ENCODE measurements around the gene PRRG1. TPM values are rescaled to one million over a fixed set of nuclear protein-coding genes. Genes with fewer than 3 reads are reported as not detected.

The PRRG1 gene
- total and polyA plus RNA-seq, 2 donors from 2014 or later = 5.8 to 23.4 TPM

DNA sequence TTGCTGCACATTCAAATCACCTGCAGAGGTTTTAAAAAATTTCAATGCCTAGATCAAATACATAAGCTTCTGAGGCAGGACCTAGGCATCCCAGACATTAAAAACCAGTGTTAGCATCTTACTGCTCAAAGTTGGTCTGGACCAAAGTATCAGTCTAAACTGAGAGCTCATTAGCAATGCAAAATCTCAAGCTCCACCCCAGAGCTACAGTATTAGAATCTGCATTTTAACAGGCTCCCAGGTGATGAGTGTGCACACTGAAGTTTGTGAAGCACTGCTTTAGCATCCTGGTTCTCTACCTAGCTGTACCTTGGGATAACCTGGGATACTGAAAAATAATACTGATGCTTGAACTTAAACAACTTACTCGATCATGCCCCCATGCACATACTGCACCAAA lies 96.0 kb downstream of the PRRG1 start:
- DNase-seq (no peak), FAIRE-seq (no peak)
- H3K9me3 ChIP-seq (ENCODE audit: control insufficient read depth in 2 of 3, insufficient read depth in 1 of 3, low read length in 3 of 3) = no peaks in the 10 kb centered on the region
- no peak overlapping the region for H3K9ac ChIP-seq (ENCODE audit: low read length in 3 of 3)
- intact Hi-C loops (cut with DNase I) = no loop called here
- no peaks in the 10 kb centered on the region for H3K27me3 ChIP-seq (ENCODE audit: control insufficient read depth, insufficient read depth, low read length)
- H3K36me3 ChIP-seq (ENCODE audit: control insufficient read depth in 2 of 3, insufficient read depth in 3 of 3, low read length in 3 of 3) = peaks cover 0 to 4% (median 0%) of the 10 kb centered on the region in 3 donors
- no peaks in the 10 kb centered on the region for H3K4me1 ChIP-seq (ENCODE audit: control insufficient read depth in 2 of 3, insufficient read depth in 2 of 3, low read depth in 1 of 3, low read length in 3 of 3)
- H3K27ac ChIP-seq (ENCODE audit: low read depth in 2 of 2, low read length in 2 of 2) = no peak overlapping the region
- H3K4me3 ChIP-seq (ENCODE audit: low read length in 3 of 3) = no peak overlapping the region
- TF ChIP-seq, protein P1, sequence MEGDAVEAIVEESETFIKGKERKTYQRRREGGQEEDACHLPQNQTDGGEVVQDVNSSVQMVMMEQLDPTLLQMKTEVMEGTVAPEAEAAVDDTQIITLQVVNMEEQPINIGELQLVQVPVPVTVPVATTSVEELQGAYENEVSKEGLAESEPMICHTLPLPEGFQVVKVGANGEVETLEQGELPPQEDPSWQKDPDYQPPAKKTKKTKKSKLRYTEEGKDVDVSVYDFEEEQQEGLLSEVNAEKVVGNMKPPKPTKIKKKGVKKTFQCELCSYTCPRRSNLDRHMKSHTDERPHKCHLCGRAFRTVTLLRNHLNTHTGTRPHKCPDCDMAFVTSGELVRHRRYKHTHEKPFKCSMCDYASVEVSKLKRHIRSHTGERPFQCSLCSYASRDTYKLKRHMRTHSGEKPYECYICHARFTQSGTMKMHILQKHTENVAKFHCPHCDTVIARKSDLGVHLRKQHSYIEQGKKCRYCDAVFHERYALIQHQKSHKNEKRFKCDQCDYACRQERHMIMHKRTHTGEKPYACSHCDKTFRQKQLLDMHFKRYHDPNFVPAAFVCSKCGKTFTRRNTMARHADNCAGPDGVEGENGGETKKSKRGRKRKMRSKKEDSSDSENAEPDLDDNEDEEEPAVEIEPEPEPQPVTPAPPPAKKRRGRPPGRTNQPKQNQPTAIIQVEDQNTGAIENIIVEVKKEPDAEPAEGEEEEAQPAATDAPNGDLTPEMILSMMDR (IDR thresholded peaks at IDR 0.05; ENCODE audit: borderline replicate concordance, extremely low read depth, insufficient read depth) = no peak

DNA sequence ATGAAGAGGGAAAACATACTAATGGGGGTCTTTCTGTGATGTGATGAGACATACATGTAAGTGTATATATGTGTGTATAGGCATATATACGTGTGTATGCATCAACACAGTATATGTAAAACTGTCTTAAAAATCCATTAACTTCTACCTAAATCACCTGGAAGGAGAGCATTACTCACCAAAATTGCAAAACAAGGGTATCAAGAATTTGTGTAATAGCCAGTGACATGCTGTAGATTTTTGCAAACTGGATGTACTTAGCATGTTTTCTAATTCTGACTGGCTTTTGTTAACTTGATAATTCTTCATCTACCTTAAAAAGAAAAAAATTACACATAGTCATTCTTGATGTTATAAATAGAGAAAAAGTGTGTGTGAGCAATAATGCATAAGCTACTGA lies 104.7 kb downstream of the PRRG1 start:
- H3K9me3 ChIP-seq (ENCODE audit: control insufficient read depth in 2 of 3, insufficient read depth in 1 of 3, low read length in 3 of 3) = no peaks in the 10 kb centered on the region
- TF ChIP-seq, protein P1 (IDR thresholded peaks at IDR 0.05; ENCODE audit: borderline replicate concordance, extremely low read depth, insufficient read depth) = no peak
- H3K36me3 ChIP-seq (ENCODE audit: control insufficient read depth in 2 of 3, insufficient read depth in 3 of 3, low read length in 3 of 3) = no peaks in the 10 kb centered on the region
- no peak overlapping the region for H3K27ac ChIP-seq (ENCODE audit: low read depth in 2 of 2, low read length in 2 of 2)
- DNase-seq (no peak), FAIRE-seq (no peak)
- H3K9ac ChIP-seq (ENCODE audit: low read length in 3 of 3) = no peak overlapping the region
- peaks cover 4% of the 10 kb centered on the region for H3K27me3 ChIP-seq (ENCODE audit: control insufficient read depth, insufficient read depth, low read length)
- no peaks in the 10 kb centered on the region for H3K4me1 ChIP-seq (ENCODE audit: control insufficient read depth in 2 of 3, insufficient read depth in 2 of 3, low read depth in 1 of 3, low read length in 3 of 3)
- no peak overlapping the region for H3K4me3 ChIP-seq (ENCODE audit: low read length in 3 of 3)
- intact Hi-C loops (cut with DNase I) = no loop called here

DNA sequence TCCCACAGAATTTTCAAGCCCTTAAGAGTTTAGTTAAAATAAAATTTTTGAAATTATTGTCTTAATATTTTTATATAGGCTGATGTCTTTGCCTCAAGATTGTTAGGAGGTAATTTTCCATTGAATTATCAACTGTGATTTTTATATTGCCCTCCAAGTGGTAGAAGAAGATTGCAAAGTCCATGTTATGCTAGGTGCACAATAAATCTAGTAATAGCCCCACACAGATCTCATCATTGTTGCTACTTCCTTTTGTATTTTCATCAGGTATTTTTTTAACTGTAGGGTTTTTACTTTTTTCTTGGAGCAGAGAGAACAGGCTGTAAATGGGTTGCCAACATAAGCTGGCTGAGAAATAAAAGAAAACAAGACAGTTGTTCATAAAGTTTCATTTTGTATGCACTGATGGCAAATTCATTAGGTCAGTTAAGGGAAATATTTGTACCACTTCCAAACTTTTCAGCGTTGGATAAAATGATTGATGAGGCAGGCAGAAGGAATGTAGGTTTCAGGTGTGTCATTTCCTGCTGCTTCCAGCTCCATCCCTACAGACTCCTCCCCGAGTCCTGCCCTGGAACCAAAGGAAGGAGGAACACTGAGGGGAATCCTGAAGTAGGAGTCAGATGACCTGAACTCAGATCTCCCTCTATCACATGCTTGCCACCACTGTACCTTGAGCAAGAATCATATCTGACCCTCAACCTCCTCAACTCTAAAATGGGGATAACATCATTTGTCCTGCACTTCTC lies 105.5 kb downstream of the PRRG1 start:
- H3K4me3 ChIP-seq (ENCODE audit: low read length in 3 of 3) = no peak overlapping the region
- intact Hi-C loops (cut with DNase I) = no loop called here
- DNase-seq (no peak), FAIRE-seq (no peak)
- TF ChIP-seq, protein P1 (IDR thresholded peaks at IDR 0.05; ENCODE audit: borderline replicate concordance, extremely low read depth, insufficient read depth) = no peak
- H3K9me3 ChIP-seq (ENCODE audit: control insufficient read depth in 2 of 3, insufficient read depth in 1 of 3, low read length in 3 of 3) = no peaks in the 10 kb centered on the region
- peaks cover 4% of the 10 kb centered on the region for H3K27me3 ChIP-seq (ENCODE audit: control insufficient read depth, insufficient read depth, low read length)
- H3K27ac ChIP-seq (ENCODE audit: low read depth in 2 of 2, low read length in 2 of 2) = no peak overlapping the region
- no peaks in the 10 kb centered on the region for H3K4me1 ChIP-seq (ENCODE audit: control insufficient read depth in 2 of 3, insufficient read depth in 2 of 3, low read depth in 1 of 3, low read length in 3 of 3)
- H3K9ac ChIP-seq (ENCODE audit: low read length in 3 of 3) = no peak overlapping the region
- no peaks in the 10 kb centered on the region for H3K36me3 ChIP-seq (ENCODE audit: control insufficient read depth in 2 of 3, insufficient read depth in 3 of 3, low read length in 3 of 3)
